Measurements from ENCODE around the gene GFRA1. TPM values are rescaled to one million over a fixed set of nuclear protein-coding genes. Genes with fewer than 3 reads are reported as not detected.

Gene GFRA1
- total RNA-seq, 2 experiments from 2014 or later, result not detected

- Mint-ChIP-seq H3K9me3 (no peaks in the 10 kb centered on the region), H3K4me3 (no peak overlapping the region), H3K27me3 (no peaks in the 10 kb centered on the region), H3K27ac (no peak overlapping the region), H3K36me3 (ENCODE audit: low read depth) (no peaks in the 10 kb centered on the region), H3K4me1 (no peaks in the 10 kb centered on the region)
- no peak for DNase-seq
- POLR2A ChIA-PET, result no interaction called here
- CTCF ChIA-PET, result no interaction called here
Measured at GRCh38 chr10:116245156-116245555, 27.9 kb downstream of the GFRA1 start.

DNA sequence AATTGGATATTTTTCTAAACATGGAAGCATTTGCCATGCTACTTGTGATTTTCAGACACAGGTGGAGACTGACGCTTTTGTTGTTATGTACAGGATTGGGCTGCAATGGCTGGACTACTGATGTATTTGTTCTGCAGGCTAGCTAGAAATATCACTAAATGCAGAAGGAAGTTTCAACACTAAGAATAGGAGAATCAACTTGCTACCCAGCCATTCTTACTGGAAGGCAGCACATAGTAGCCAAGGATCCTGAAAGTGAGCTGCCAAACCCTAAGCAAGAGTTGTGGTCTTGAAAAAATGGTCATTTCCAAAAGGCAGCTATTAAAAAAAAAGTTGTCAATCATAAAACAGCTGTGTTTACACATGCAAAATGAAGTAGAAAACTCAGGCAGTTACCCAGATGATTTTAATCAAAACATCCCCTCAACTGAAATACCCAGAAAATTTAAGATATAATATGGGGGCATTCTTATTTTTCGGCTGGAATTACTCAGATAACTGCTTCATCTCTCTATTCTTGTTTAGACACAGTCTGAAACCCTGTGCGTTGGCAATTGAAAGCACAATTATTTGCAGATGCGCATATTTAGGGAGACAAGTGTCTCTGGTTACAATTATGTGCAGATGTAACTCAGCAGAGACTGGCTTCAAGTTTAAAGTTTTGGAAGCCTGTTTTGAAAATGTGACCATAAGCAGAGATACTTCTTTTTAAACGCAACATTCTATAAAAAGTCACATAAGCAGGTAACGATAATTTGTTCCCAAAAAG, 31.2 kb downstream of the GFRA1 start:
- H3K27me3 Mint-ChIP-seq, result no peaks in the 10 kb centered on the region
- no peak for DNase-seq
- CTCF ChIA-PET, result no interaction called here
- H3K4me3 Mint-ChIP-seq, result no peak overlapping the region
- no peak overlapping the region for H3K27ac Mint-ChIP-seq
- H3K36me3 Mint-ChIP-seq (ENCODE audit: low read depth), result no peaks in the 10 kb centered on the region
- POLR2A ChIA-PET, result no interaction called here
- no peaks in the 10 kb centered on the region for H3K9me3 Mint-ChIP-seq
- no peaks in the 10 kb centered on the region for H3K4me1 Mint-ChIP-seq

GRCh38 chr10:116241085-116241484, 31.9 kb downstream of the GFRA1 start:
- DNase-seq, result no peak
- no peak overlapping the region for H3K27ac Mint-ChIP-seq
- POLR2A ChIA-PET, result no interaction called here

GRCh38 chr10:116240157-116240950, 32.7 kb downstream of the GFRA1 start:
- peaks cover under 1% of the 10 kb centered on the region for H3K9me3 Mint-ChIP-seq
- H3K4me3 Mint-ChIP-seq, result no peak overlapping the region
- no peaks in the 10 kb centered on the region for H3K36me3 Mint-ChIP-seq (ENCODE audit: low read depth)
- no peak overlapping the region for H3K27ac Mint-ChIP-seq
- ChIA-PET CTCF (no interaction called here), POLR2A (no interaction called here)
- no peak for DNase-seq
- no peaks in the 10 kb centered on the region for H3K4me1 Mint-ChIP-seq
- no peaks in the 10 kb centered on the region for H3K27me3 Mint-ChIP-seq

More at GRCh38 chr10:116241085-116241484, 31.9 kb downstream of the GFRA1 start:
- H3K4me3 Mint-ChIP-seq, result no peak overlapping the region
- no peaks in the 10 kb centered on the region for H3K36me3 Mint-ChIP-seq (ENCODE audit: low read depth)
- no peaks in the 10 kb centered on the region for H3K9me3 Mint-ChIP-seq
- H3K27me3 Mint-ChIP-seq, result no peaks in the 10 kb centered on the region
- H3K4me1 Mint-ChIP-seq, result no peaks in the 10 kb centered on the region
- CTCF ChIA-PET, result no interaction called here

GRCh38 chr10:116239229-116239628, 33.8 kb downstream of the GFRA1 start:
- no peaks in the 10 kb centered on the region for H3K4me1 Mint-ChIP-seq
- POLR2A ChIA-PET, result no interaction called here
- H3K27ac Mint-ChIP-seq, result no peak overlapping the region
- DNase-seq, result no peak
- H3K4me3 Mint-ChIP-seq, result no peak overlapping the region
- CTCF ChIA-PET, result no interaction called here
- H3K27me3 Mint-ChIP-seq, result no peaks in the 10 kb centered on the region
- peaks cover 3% of the 10 kb centered on the region for H3K9me3 Mint-ChIP-seq
- no peaks in the 10 kb centered on the region for H3K36me3 Mint-ChIP-seq (ENCODE audit: low read depth)

DNA sequence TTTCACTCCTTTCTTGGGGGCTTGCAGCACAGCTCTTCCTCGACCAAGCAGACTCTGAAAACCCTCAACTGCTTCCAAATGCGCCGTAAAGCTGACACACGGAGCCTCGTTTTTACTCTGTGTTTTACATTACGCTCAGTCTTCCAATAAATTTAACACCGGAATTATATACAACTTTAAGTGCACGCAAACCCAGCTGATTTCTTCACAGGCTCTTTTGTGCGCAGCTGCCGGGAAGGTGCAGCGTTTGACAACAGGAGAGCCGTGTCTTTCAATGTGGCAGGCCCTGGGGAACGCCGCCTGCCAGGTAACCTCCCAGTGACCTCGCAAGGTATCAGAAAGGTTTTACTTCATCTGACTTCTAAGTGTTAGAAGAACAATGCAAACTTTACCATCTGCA, 35.0 kb downstream of the GFRA1 start:
- POLR2A ChIA-PET, result no interaction called here
- Mint-ChIP-seq H3K4me3 (no peak overlapping the region), H3K4me1 (no peaks in the 10 kb centered on the region), H3K9me3 (peaks cover 3% of the 10 kb centered on the region), H3K36me3 (ENCODE audit: low read depth) (no peaks in the 10 kb centered on the region), H3K27ac (no peak overlapping the region), H3K27me3 (no peaks in the 10 kb centered on the region)
- CTCF ChIA-PET, result no interaction called here
- DNase-seq, result no peak

GRCh38 chr10:116237260-116237659, 35.7 kb downstream of the GFRA1 start:
- Mint-ChIP-seq H3K4me1 (no peaks in the 10 kb centered on the region), H3K4me3 (no peak overlapping the region), H3K27ac (no peak overlapping the region), H3K36me3 (ENCODE audit: low read depth) (no peaks in the 10 kb centered on the region), H3K9me3 (peaks cover 3% of the 10 kb centered on the region), H3K27me3 (no peaks in the 10 kb centered on the region)
- DNase-seq, result no peak
- ChIA-PET POLR2A (no interaction called here), CTCF (no interaction called here)

GRCh38 chr10:116233230-116233629, 39.8 kb downstream of the GFRA1 start:
- DNase-seq, result no peak
- Mint-ChIP-seq H3K27me3 (no peaks in the 10 kb centered on the region), H3K36me3 (ENCODE audit: low read depth) (no peaks in the 10 kb centered on the region), H3K4me1 (no peaks in the 10 kb centered on the region), H3K4me3 (no peak overlapping the region), H3K9me3 (peaks cover 3% of the 10 kb centered on the region), H3K27ac (no peak overlapping the region)
- ChIA-PET CTCF (no interaction called here), POLR2A (no interaction called here)

- CTCF ChIA-PET, result no interaction called here
- no peak for DNase-seq
- H3K9me3 Mint-ChIP-seq, result peaks cover 3% of the 10 kb centered on the region
- no peak overlapping the region for H3K4me3 Mint-ChIP-seq
- H3K27ac Mint-ChIP-seq, result no peak overlapping the region
- H3K4me1 Mint-ChIP-seq, result no peaks in the 10 kb centered on the region
- POLR2A ChIA-PET, result no interaction called here
- H3K36me3 Mint-ChIP-seq (ENCODE audit: low read depth), result no peaks in the 10 kb centered on the region
- H3K27me3 Mint-ChIP-seq, result no peaks in the 10 kb centered on the region
Measured at GRCh38 chr10:116232613-116233012, 40.4 kb downstream of the GFRA1 start.

- POLR2A ChIA-PET, result interaction anchor here (0.6 kb wide), 1 partner anchor 806 kb away, joined by 3 read pairs; no protein-coding TSS in a partner anchor
- no peaks in the 10 kb centered on the region for H3K9me3 Mint-ChIP-seq
Measured at GRCh38 chr10:116226766-116227165, 46.2 kb downstream of the GFRA1 start.

GRCh38 chr10:116226053-116226452, 47.0 kb downstream of the GFRA1 start:
- Mint-ChIP-seq H3K9me3 (no peaks in the 10 kb centered on the region), H3K4me3 (no peak overlapping the region), H3K4me1 (no peaks in the 10 kb centered on the region), H3K27ac (no peak overlapping the region), H3K27me3 (no peaks in the 10 kb centered on the region), H3K36me3 (ENCODE audit: low read depth) (no peaks in the 10 kb centered on the region)
- ChIA-PET CTCF (no interaction called here), POLR2A (no interaction called here)
- DNase-seq, result no peak

More at GRCh38 chr10:116226766-116227165, 46.2 kb downstream of the GFRA1 start:
- CTCF ChIA-PET, result no interaction called here
- Mint-ChIP-seq H3K27me3 (no peaks in the 10 kb centered on the region), H3K27ac (no peak overlapping the region), H3K4me3 (no peak overlapping the region), H3K36me3 (ENCODE audit: low read depth) (no peaks in the 10 kb centered on the region), H3K4me1 (no peaks in the 10 kb centered on the region)
- no peak for DNase-seq

- H3K27ac Mint-ChIP-seq, result no peak overlapping the region
- POLR2A ChIA-PET, result no interaction called here
- CTCF ChIA-PET, result no interaction called here
- no peaks in the 10 kb centered on the region for H3K4me1 Mint-ChIP-seq
- H3K36me3 Mint-ChIP-seq (ENCODE audit: low read depth), result no peaks in the 10 kb centered on the region
- DNase-seq, result no peak
- H3K4me3 Mint-ChIP-seq, result no peak overlapping the region
- no peaks in the 10 kb centered on the region for H3K27me3 Mint-ChIP-seq
- H3K9me3 Mint-ChIP-seq, result no peaks in the 10 kb centered on the region
Measured at GRCh38 chr10:116223289-116223688, 49.7 kb downstream of the GFRA1 start.

DNA sequence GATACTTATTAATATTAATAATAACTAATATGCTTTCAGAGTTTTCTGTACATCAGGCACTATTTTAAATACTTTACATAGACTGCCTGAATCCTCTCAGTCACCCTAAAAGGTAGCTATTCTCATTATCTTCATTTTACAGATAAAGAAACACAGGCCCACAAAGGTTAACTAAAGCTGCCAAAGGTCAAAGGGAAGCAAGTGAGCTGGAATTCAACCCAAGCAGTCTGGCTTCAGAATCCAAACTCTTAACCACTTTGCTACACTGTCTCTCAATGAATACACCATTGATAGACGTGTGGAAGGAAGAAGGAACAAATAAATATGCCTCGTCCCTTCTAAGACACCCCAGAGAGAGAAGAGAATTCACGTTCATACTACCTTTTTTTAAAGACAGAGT, 52.0 kb downstream of the GFRA1 start:
- Mint-ChIP-seq H3K27me3 (no peaks in the 10 kb centered on the region), H3K27ac (no peak overlapping the region), H3K4me1 (no peaks in the 10 kb centered on the region), H3K4me3 (no peak overlapping the region), H3K9me3 (no peaks in the 10 kb centered on the region), H3K36me3 (ENCODE audit: low read depth) (no peaks in the 10 kb centered on the region)
- DNase-seq, result no peak
- CTCF ChIA-PET, result no interaction called here
- POLR2A ChIA-PET, result no interaction called here

DNA sequence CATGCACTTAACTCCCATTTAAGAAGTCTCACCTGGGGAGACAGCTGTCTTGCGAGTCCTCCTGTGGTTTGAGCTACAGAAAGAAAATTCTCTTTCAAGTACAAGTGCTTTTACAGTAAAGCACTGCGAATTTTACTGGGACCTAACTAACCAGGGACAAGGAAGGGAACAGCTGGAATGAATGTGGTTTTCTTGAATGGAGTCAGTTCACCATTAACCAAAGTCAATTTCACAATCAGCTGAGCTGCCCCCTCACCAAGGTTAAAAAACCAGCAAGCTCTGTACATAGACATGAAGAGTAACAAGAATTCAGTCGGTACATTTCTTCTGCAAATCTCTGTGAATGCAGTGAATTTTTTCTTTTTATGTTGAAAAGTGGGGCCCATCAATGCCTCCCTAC, 56.3 kb downstream of the GFRA1 start:
- ChIA-PET CTCF (no interaction called here), POLR2A (no interaction called here)
- Mint-ChIP-seq H3K36me3 (ENCODE audit: low read depth) (no peaks in the 10 kb centered on the region), H3K9me3 (no peaks in the 10 kb centered on the region), H3K4me3 (no peak overlapping the region), H3K27me3 (no peaks in the 10 kb centered on the region), H3K4me1 (no peaks in the 10 kb centered on the region), H3K27ac (no peak overlapping the region)
- DNase-seq, result no peak
